Measurements from ENCODE around the gene NOS1AP.

Gene NOS1AP

DNA sequence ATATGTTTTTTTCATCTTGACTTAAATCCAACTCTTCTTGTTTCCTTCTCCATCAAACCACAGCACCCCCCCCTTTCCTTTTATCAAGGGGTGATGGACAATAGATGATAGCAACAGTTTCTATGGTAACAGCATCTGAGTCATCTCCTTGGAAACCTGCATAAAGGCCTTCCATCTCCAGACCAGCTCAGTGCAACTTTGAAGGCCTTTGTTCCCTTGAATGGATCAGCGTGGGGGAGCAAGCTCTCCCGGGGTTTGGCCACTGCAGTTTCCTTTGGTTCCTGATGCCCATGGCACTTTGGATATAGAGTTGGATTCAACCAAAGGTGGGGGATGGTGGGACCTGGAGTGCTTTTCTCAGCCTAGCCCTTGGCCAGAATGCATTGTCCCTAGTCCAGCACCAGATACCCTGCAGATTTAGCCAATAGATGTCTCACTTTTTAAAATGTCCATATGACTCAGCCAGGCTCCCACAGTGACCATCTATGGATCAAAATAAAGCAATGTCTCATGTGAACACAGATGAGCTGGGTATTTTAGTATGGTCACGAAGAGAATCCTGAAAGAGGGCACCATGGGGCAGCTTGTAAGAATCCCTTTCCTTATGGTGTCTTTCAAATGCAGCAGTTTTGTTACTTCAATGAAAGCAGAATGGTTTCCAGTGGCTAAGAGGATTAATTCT lies 179.5 kb downstream of the NOS1AP start:
- Mint-ChIP-seq H3K4me3 (no peak overlapping the region), H3K27me3 (peaks cover 3% of the 10 kb centered on the region), H3K4me1 (ENCODE audit: low read depth) (no peaks in the 10 kb centered on the region), H3K27ac (no peak overlapping the region), H3K9me3 (ENCODE audit: low read depth) (no peaks in the 10 kb centered on the region), H3K36me3 (no peaks in the 10 kb centered on the region)

DNA sequence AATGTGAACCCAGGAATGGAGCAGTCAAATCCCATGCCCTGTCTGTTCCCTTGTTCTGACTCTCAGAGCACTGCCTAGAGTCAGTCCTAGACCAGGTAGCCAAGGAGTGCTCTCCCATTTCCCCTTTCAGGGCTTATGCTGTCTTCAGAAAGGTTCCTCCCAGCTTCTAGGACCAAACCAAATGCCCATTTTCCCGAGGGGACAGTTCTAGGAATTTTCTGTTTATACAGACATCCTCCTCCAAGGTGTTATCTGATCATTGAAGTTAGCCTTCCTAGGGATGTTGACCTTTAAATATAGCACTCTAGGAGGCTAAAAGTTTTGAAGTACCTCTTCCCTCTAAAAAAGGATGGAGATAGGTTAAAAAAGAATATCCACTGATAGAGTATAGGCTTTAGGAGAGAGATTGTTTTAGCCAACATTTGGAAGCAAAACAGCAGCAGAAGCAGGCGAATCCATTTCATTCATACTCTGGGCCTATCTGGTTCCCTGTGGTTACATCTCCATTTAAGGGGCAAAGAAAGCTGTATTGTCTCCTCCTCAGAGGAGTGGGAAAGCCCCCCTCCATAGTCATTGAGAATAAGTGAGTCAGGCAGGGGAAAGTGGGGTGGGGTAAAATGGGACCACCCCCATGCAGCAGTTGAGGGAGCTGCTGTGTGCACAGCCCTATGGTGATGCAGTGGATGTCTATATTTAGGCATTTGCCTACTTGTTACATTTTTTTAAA lies 180.7 kb downstream of the NOS1AP start:
- Mint-ChIP-seq H3K36me3 (no peaks in the 10 kb centered on the region), H3K9me3 (ENCODE audit: low read depth) (no peaks in the 10 kb centered on the region), H3K27ac (no peak overlapping the region), H3K4me3 (no peak overlapping the region), H3K27me3 (peaks cover 2% of the 10 kb centered on the region), H3K4me1 (ENCODE audit: low read depth) (no peaks in the 10 kb centered on the region)

DNA sequence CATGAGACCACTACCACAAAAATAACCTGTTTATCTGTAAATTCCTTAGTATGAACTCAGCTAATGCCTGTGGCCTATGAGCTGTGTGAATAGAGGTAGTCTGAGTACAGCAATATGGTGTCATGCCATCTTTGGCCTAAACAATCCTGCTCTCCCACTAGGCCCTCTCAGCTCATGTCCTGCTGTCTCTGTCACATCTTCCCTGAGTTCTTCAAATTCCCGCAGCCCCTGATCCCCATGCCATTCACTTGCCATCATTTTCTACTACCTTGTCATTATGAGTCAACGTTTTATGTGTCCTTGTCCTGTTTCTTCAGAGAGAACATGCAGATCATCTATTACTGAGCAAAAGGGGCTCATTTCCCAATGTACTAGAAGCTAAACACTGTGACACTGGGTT lies 181.6 kb downstream of the NOS1AP start:
- H3K4me3 Mint-ChIP-seq: no peak overlapping the region
- no peaks in the 10 kb centered on the region for H3K4me1 Mint-ChIP-seq (ENCODE audit: low read depth)
- no peaks in the 10 kb centered on the region for H3K36me3 Mint-ChIP-seq
- no peak overlapping the region for H3K27ac Mint-ChIP-seq
- H3K9me3 Mint-ChIP-seq (ENCODE audit: low read depth): no peaks in the 10 kb centered on the region
- H3K27me3 Mint-ChIP-seq: peaks cover 1% of the 10 kb centered on the region

DNA sequence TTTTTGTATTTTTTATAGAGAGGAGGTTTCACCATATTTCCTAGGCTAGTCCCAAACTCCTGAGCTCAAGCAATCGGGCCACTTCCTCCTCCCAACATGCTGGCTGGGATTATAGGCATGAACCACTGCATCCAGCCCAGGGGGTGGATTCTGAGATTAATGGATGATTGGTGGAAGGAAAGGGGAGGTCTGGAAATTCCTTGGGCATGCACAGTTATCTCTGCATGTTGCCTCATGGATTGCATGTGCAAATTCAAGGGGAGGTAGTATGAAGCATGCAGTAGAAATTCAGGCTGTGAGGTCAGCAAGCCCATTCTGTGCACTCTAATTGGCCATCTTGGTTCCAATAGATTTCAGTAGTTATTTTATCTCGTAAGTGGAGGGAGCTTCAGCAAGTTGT lies 182.7 kb downstream of the NOS1AP start:
- H3K4me3 Mint-ChIP-seq: no peak overlapping the region
- no peaks in the 10 kb centered on the region for H3K36me3 Mint-ChIP-seq
- H3K9me3 Mint-ChIP-seq (ENCODE audit: low read depth): no peaks in the 10 kb centered on the region

DNA sequence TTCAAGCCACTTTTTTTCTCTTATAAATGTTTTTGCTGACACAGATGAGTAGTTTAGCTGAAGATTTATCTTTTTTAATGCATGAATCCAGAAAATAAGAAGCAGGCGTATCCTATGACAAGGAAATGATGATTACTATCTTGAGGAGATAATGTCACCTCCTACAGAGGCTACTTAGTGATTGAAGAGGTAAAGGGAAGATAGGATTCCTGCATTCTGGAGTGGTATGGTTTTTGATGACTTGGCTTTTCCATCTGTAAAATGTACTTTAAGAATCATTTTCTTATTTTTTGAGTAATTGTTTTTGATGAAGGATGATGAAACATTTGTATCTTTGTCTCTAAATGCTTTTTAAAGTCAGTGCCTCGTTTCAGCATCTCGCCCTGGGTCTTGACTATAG lies 184.3 kb downstream of the NOS1AP start:
- H3K27me3 Mint-ChIP-seq: peaks cover 7% of the 10 kb centered on the region
- H3K9me3 Mint-ChIP-seq (ENCODE audit: low read depth): no peaks in the 10 kb centered on the region
- H3K4me1 Mint-ChIP-seq (ENCODE audit: low read depth): no peaks in the 10 kb centered on the region
- no peaks in the 10 kb centered on the region for H3K36me3 Mint-ChIP-seq
- H3K27ac Mint-ChIP-seq: no peak overlapping the region
- H3K4me3 Mint-ChIP-seq: no peak overlapping the region

More for the DNA sequence above, 182.7 kb downstream of the NOS1AP start:
- peaks cover 5% of the 10 kb centered on the region for H3K27me3 Mint-ChIP-seq
- no peak overlapping the region for H3K27ac Mint-ChIP-seq
- no peaks in the 10 kb centered on the region for H3K4me1 Mint-ChIP-seq (ENCODE audit: low read depth)

DNA sequence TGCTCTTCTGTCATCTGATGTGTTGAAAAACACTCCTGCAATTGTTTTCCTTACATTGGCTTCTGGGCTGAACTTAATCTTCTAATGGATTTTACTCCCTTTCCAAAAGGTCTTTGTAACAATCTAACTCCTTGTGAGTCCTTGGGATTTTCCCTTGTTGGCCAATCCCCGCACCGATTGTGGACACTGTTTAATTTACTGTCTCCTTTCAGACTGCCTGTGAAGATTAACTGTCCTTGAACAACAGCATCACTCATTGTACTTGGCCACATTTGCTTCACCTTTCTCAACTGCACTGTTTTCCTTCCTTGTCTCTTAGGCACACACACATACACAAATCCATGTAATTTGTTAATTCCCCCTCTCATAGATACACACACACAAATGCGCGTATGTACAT lies 186.8 kb downstream of the NOS1AP start:
- Mint-ChIP-seq H3K9me3 (ENCODE audit: low read depth) (no peaks in the 10 kb centered on the region), H3K4me1 (ENCODE audit: low read depth) (no peaks in the 10 kb centered on the region), H3K27me3 (peaks cover 11% of the 10 kb centered on the region), H3K36me3 (no peaks in the 10 kb centered on the region), H3K27ac (no peak overlapping the region), H3K4me3 (no peak overlapping the region)

DNA sequence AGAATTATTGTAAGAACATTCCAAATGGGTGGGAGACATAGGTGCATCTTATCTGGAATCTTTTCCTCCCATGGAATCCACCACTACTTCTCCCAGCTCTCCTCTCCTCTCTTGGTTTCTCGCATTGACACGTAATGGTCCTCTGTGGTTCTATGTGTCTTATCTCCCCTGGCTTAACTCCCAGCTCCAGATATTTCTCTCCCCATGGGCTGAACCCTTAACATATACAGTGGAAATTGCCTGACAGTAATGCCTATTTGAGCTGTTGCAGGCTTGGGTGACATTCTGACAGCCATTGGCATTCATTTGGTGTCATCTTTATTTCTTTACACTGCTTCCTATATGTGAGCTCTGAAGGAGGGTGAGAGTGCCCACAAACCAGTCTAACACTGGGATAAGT lies 188.9 kb downstream of the NOS1AP start:
- Mint-ChIP-seq H3K9me3 (ENCODE audit: low read depth) (no peaks in the 10 kb centered on the region), H3K4me3 (no peak overlapping the region), H3K4me1 (ENCODE audit: low read depth) (no peaks in the 10 kb centered on the region), H3K27me3 (peaks cover 17% of the 10 kb centered on the region), H3K36me3 (no peaks in the 10 kb centered on the region), H3K27ac (no peak overlapping the region)

DNA sequence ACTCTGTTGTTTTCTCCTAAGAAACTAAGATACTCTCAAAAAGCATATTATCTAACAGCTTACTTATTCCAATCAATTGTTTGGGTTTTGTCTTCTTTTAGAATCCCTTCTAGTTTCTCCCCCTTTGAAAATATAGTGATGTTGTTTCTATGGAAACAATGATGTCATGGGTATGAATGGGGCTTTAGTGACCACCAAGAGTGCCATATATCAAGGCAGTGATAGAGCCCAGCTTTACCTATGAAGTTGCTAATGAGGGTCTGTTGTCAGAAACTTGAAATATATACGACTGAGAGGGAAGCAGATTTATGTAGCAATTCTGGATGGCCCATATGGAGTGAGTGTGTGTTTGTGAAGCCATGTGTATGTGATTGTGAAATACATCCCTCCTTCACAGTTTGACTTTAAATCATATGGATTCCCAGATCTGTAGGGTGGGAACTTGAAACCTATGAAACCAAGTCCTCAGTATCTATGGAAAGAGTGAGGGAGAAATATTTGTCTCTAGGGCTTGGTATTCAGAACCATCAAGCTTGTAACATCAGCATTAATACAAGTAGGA lies 190.5 kb downstream of the NOS1AP start:
- H3K9me3 Mint-ChIP-seq (ENCODE audit: low read depth): no peaks in the 10 kb centered on the region
- no peaks in the 10 kb centered on the region for H3K4me1 Mint-ChIP-seq (ENCODE audit: low read depth)
- H3K36me3 Mint-ChIP-seq: no peaks in the 10 kb centered on the region
- peaks cover 23% of the 10 kb centered on the region for H3K27me3 Mint-ChIP-seq
- no peak overlapping the region for H3K4me3 Mint-ChIP-seq
- no peak overlapping the region for H3K27ac Mint-ChIP-seq

DNA sequence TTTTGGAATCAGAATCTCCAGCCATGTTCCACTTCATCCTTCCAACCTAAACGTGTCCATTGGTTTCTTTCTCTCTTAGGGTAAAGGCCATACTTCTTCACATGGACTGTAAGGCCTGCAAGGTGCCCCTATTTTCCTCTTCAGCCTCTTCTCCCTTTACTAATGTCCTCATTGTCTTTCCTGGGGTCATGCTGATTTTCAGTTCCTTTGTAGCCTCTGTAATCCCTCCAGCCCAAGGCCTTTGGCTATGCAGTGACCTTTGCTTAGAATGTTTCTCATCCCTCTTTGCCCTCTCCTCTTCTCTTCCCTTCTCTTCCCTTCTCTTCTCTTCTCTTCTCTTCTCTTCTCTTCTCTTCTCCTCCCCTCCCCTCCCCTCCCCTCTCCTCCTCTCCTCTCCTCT lies 194.6 kb downstream of the NOS1AP start:
- Mint-ChIP-seq H3K9me3 (ENCODE audit: low read depth) (no peaks in the 10 kb centered on the region), H3K4me1 (ENCODE audit: low read depth) (no peaks in the 10 kb centered on the region), H3K27me3 (peaks cover 25% of the 10 kb centered on the region), H3K36me3 (no peaks in the 10 kb centered on the region), H3K4me3 (no peak overlapping the region), H3K27ac (no peak overlapping the region)

DNA sequence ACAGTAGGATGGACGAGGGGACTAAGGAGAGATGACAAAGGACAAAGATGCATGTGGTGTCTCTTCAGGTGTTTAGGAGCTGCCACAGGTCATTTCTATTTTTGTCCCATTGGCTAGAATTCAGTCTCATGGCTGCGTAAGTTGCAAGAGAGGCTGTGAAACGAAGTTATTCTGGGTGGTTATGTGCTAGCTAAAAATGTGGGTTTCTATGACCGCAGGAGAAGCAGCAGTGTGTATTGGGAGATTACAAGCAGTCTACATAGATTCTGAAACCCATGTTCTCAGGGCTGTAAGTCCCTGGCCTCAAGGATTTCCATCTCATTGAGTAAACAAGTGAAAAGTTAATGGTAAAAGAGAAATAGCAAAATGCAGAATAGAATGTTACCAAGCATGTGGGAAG lies 196.5 kb downstream of the NOS1AP start:
- Mint-ChIP-seq H3K27ac (no peak overlapping the region), H3K36me3 (no peaks in the 10 kb centered on the region), H3K4me1 (ENCODE audit: low read depth) (no peaks in the 10 kb centered on the region), H3K9me3 (ENCODE audit: low read depth) (no peaks in the 10 kb centered on the region), H3K4me3 (no peak overlapping the region), H3K27me3 (peaks cover 21% of the 10 kb centered on the region)

DNA sequence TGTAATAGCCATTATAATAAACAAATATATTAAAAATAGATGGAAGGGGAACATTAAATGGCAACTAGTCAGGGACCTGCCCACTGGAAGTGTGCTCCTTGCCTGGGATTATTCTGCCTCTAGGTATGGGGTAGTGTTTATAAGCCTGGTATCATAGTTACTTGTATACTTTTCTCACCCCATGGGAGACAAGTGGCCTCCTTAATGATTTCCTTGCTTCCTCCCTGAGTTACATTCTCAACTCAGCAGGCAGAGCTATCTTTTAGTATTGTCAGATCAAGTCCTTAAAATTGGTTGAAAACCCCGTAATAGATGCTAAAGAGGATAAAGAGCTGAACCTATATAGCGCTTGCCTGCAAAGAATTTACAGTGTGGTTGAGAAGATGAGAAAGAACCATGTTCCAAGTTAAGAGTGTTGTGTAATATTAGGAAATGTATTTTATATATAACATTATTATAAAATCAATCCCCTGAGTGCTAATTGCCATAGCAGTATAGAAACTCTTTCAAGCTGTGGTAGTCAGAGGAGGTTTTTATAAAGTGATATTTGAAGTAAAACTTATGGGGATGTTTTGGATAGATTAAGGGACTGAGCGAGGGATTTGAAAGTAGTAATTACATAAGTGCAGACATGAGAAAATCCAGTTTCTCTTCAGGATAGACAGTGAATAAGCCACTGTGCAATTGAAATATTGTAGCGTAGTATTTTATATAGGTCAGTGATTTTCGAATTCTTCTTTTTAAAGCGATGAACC lies 200.7 kb downstream of the NOS1AP start:
- Mint-ChIP-seq H3K36me3 (no peaks in the 10 kb centered on the region), H3K9me3 (ENCODE audit: low read depth) (no peaks in the 10 kb centered on the region), H3K27me3 (peaks cover 7% of the 10 kb centered on the region), H3K4me1 (ENCODE audit: low read depth) (no peaks in the 10 kb centered on the region), H3K4me3 (no peak overlapping the region), H3K27ac (no peak overlapping the region)

DNA sequence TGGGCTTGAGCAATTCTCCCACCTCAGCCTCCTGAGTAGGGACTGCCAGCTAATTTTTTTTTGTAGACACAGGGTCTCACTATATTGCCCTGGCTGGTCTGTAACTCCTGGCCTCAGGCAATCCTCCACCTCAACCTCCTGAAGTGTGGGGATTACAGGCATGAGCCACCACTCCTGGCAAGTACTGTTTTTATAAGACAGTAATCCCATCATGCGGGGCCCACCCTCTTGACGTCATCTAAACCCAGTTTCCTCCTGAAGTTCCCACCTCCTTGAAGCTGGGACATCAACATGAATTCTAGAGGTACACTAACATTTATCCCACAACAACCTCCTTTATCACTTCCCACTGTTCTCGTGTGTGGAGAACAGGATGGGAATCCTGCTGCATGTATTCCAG lies 202.5 kb downstream of the NOS1AP start:
- Mint-ChIP-seq H3K27me3 (no peaks in the 10 kb centered on the region), H3K27ac (no peak overlapping the region), H3K4me3 (no peak overlapping the region)

DNA sequence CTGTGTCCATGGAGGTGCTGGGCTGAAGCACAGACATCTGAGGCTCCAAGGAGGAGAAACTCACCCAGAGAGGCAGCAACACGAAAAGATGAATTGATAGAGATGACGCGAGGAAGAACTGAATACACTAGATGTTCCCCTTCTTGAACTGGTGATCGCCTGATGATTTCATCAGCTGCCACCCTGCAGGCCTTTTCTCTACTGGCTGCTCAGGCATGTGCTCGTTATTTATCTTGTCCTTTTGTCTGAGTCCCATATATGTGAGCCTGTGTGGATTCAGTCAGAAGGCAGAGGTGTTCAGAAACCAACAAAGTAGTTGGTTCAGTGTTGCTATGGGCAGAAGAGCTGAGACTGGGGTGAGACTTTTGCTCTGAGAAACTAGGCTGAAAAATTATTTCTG lies 202.9 kb downstream of the NOS1AP start:
- no peaks in the 10 kb centered on the region for H3K4me1 Mint-ChIP-seq (ENCODE audit: low read depth)
- no peaks in the 10 kb centered on the region for H3K36me3 Mint-ChIP-seq
- H3K27me3 Mint-ChIP-seq: no peaks in the 10 kb centered on the region
- H3K27ac Mint-ChIP-seq: no peak overlapping the region
- H3K4me3 Mint-ChIP-seq: no peak overlapping the region
- H3K9me3 Mint-ChIP-seq (ENCODE audit: low read depth): no peaks in the 10 kb centered on the region

More for the DNA sequence above, 202.5 kb downstream of the NOS1AP start:
- Mint-ChIP-seq H3K9me3 (ENCODE audit: low read depth) (no peaks in the 10 kb centered on the region), H3K36me3 (no peaks in the 10 kb centered on the region), H3K4me1 (ENCODE audit: low read depth) (no peaks in the 10 kb centered on the region)

DNA sequence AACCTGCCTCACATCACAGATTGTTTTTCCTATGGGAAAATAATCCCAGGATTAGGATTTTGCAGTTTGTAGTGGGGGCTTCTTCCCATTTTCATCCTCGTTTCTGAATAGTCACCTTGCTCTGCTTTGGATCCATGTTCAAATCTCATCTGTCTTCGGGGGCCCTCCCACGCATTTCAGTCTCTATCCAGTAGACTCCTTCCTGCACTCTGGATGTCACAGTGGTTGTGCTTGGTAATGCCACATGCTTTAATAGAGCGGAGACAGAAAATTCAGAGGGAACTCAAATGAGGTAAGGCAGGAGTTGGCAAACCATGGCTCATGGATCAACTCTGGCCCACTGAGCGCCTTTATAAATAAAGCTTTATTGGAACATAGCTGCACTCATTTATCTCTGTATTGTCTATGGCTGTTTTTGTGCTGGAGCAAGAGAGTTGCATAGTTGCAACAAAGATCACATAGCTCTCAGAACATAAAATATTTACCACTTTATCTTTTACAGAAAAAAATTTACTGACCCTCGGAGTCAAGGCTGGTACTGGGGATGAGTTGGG lies 206.2 kb downstream of the NOS1AP start:
- Mint-ChIP-seq H3K27me3 (peaks cover 8% of the 10 kb centered on the region), H3K36me3 (no peaks in the 10 kb centered on the region), H3K9me3 (ENCODE audit: low read depth) (no peaks in the 10 kb centered on the region), H3K27ac (no peak overlapping the region), H3K4me3 (no peak overlapping the region), H3K4me1 (ENCODE audit: low read depth) (no peaks in the 10 kb centered on the region)

DNA sequence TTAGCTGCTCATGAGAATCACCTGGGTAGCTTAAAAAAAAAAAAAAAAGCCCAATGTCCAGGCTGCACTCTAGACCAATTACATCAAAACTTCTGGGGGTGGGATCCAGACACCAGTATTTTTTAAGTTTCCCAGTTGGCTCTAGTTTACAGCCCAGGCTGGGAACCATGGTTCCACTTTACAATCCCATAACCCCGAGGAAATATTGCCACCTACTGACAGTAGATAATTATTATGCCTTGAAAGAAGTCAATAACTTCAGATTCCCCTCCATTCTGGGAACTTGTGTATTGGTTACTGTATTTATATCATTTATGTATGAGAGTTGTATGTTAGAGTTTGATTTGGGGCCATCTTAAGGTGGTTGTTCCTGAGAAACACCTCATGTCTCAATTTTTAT lies 207.0 kb downstream of the NOS1AP start:
- Mint-ChIP-seq H3K4me3 (no peak overlapping the region), H3K27ac (no peak overlapping the region), H3K36me3 (no peaks in the 10 kb centered on the region), H3K9me3 (ENCODE audit: low read depth) (no peaks in the 10 kb centered on the region), H3K4me1 (ENCODE audit: low read depth) (no peaks in the 10 kb centered on the region), H3K27me3 (peaks cover 12% of the 10 kb centered on the region)
